Measurements from ENCODE around the gene LSP1. TPM values are rescaled to one million over a fixed set of nuclear protein-coding genes. Genes with fewer than 3 reads are reported as not detected.

The LSP1 gene
- total and polyA plus RNA-seq, 4 donors: 5.0 to 7.7 (median 5.7) TPM

- Histone ChIP-seq H3K27ac (ENCODE audit: low read depth in 1 of 2, low read length in 2 of 2) (peak within 1 kb of the TSS in 1 of 2 donors; percentile 28), H3K27me3 (ENCODE audit: control insufficient read depth in 4 of 4, insufficient read depth in 4 of 4, low read length in 3 of 4) (no peaks in the 10 kb centered on the region), H3K9ac (ENCODE audit: low read depth in 1 of 2, low read length in 2 of 2) (no peak within 1 kb of the TSS), H3K36me3 (ENCODE audit: control insufficient read depth in 4 of 4, insufficient read depth in 3 of 4, low read depth in 1 of 4, low read length in 3 of 4) (no peaks in the 10 kb centered on the region), H3K4me1 (ENCODE audit: control insufficient read depth in 4 of 4, insufficient read depth in 4 of 4, low read length in 3 of 4) (peaks cover 0 to 4% (median 1%) of the 10 kb centered on the region in 4 donors), H3K4me3 (ENCODE audit: low read depth in 1 of 3, low read length in 3 of 3) (no peak within 1 kb of the TSS), H3K9me3 (ENCODE audit: control insufficient read depth in 4 of 4, low read length in 3 of 4) (no peaks in the 10 kb centered on the region)
- TF ChIP-seq RAD21 (IDR thresholded peaks at IDR 0.05) (no peak), HNF4A (conservative IDR thresholded peaks at IDR 0.05) (no peak), JUND (IDR thresholded peaks at IDR 0.05) (no peak), ZBTB33 (IDR thresholded peaks at IDR 0.05) (no peak), REST (IDR thresholded peaks at IDR 0.05) (no peak), HNF4G (IDR thresholded peaks at IDR 0.05) (no peak), YY1 (IDR thresholded peaks at IDR 0.05) (no peak), EGR1 (IDR thresholded peaks at IDR 0.05; ENCODE audit: low read depth in 2 of 2) (no peak), MAX (IDR thresholded peaks at IDR 0.05) (no peak), SP1 (IDR thresholded peaks at IDR 0.05) (no peak), ATF3 (IDR thresholded peaks at IDR 0.05) (no peak), GABPA (IDR thresholded peaks at IDR 0.05 in 1 of 2, conservative IDR thresholded peaks at IDR 0.05 in 1 of 2) (no peak), RXRA (IDR thresholded peaks at IDR 0.05) (no peak), NR2F2 (IDR thresholded peaks at IDR 0.05) (no peak), CTCF (IDR thresholded peaks at IDR 0.05; ENCODE audit: low read depth, low read length, missing input control) (no peak)
- no peak for DNase-seq (ENCODE audit: low spot score)
- WGBS: 94% methylated on average over 32 of the region's 32 CpGs
These were observed 14.3 kb upstream of the LSP1 start, which contains the start of gene TNNI2 for GRCh38 chr11:1838426-1839144. Gene TNNI2, plus strand, starts transcription at chr11:1838981. Its CDS starts 716 bp downstream, at chr11:1839697.

Measured in liver (tissue), 9 donors.